ENCODE results near the gene ZNF799.

The ZNF799 gene

GRCh38 chr19:12353375-12353774, 47.7 kb downstream of the ZNF799 start:
- no peak for DNase-seq

GRCh38 chr19:12350890-12351197, 50.2 kb downstream of the ZNF799 start:
- no peak for DNase-seq

- DNase-seq: no peak
Observed at GRCh38 chr19:12350185-12350889, 50.7 kb downstream of the ZNF799 start.

GRCh38 chr19:12346896-12347295, 54.2 kb downstream of the ZNF799 start:
- no peak for DNase-seq

- no peak for DNase-seq
Observed at GRCh38 chr19:12345197-12345596, 55.9 kb downstream of the ZNF799 start.
